ENCODE measurements around the gene HLA-B. TPM values are rescaled to one million over a fixed set of nuclear protein-coding genes. Genes with fewer than 3 reads are reported as not detected.

The HLA-B gene
- total and polyA plus RNA-seq, 4 experiments from 2014 or later = 5,565 to 9,105 (median 6,206) TPM

GRCh38 chr6:31317036-31317435, 39.9 kb downstream of the HLA-B start:
- POLR2A ChIA-PET (ENCODE audit: partially characterized antibody) = no interaction called here
- no peak overlapping the region for H3K4me3 ChIP-seq (ENCODE audit: low read length in 2 of 2)
- intact Hi-C loops (cut with micrococcal nuclease) = no loop called here
- no peak for DNase-seq
- no peaks in the 10 kb centered on the region for H3K36me3 ChIP-seq (ENCODE audit: insufficient read depth, low read length)
- H3K4me3 Mint-ChIP-seq = no peak overlapping the region
- H3K27me3 Mint-ChIP-seq = peaks cover 13 to 22% of the 10 kb centered on the region in 2 donors
- H3K4me1 Mint-ChIP-seq = no peaks in the 10 kb centered on the region
- H3K27me3 ChIP-seq (ENCODE audit: insufficient read depth, low read length) = no peaks in the 10 kb centered on the region
- no peaks in the 10 kb centered on the region for H3K9me3 Mint-ChIP-seq
- CTCF ChIA-PET (ENCODE audit: partially characterized antibody) = interaction anchor here (0.5 kb wide), 1 partner anchor 181 kb away, joined by 3 read pairs; no protein-coding TSS in a partner anchor
- no peaks in the 10 kb centered on the region for H3K36me3 Mint-ChIP-seq
- H3K27ac ChIP-seq (ENCODE audit: low read depth, low read length) = no peak overlapping the region
- H3K9me3 ChIP-seq (ENCODE audit: control insufficient read depth in 1 of 2, low read length in 2 of 2) = no peaks in the 10 kb centered on the region
- no peak overlapping the region for H3K27ac Mint-ChIP-seq
- no peaks in the 10 kb centered on the region for H3K4me1 ChIP-seq (ENCODE audit: insufficient read depth, low read length)

DNA sequence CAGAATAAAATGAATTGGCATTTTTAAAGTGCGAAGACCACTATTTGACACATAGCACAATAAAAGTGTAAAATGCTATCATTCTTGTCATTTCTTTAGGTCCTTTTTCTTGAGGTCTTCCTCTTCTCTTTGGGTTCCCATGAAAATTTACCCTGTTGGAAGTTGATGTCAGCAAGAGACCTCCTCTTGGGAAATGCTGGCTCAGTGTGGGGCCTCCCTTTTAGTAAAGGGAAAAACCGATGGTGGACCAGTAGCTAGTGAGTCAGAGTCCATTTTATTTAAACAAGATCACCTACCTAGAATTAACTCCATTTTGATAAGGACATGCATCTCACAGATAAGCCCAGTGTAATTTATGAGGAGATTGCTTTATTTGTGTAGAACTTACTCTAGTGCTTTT, 47.3 kb downstream of the HLA-B start:
- Histone ChIP-seq H3K27ac (ENCODE audit: low read depth, low read length) (no peak overlapping the region), H3K4me3 (ENCODE audit: low read length in 2 of 2) (no peak overlapping the region), H3K36me3 (ENCODE audit: insufficient read depth, low read length) (no peaks in the 10 kb centered on the region), H3K4me1 (ENCODE audit: insufficient read depth, low read length) (peaks cover 12% of the 10 kb centered on the region), H3K27me3 (ENCODE audit: insufficient read depth, low read length) (no peaks in the 10 kb centered on the region), H3K9me3 (ENCODE audit: control insufficient read depth in 1 of 2, low read length in 2 of 2) (no peaks in the 10 kb centered on the region)
- Mint-ChIP-seq H3K27ac (peak overlapping the region in 2 of 7 donors; percentile 5 to 75), H3K9me3 (no peaks in the 10 kb centered on the region), H3K4me3 (peak overlapping the region in 7 of 8 donors; percentile 6 to 75 (median 42)), H3K36me3 (no peaks in the 10 kb centered on the region), H3K27me3 (peaks cover 5% of the 10 kb centered on the region in 2 donors), H3K4me1 (peaks cover 1 to 14% (median 3%) of the 10 kb centered on the region in 4 donors)
- ChIA-PET CTCF (ENCODE audit: partially characterized antibody) (interaction anchor here (2.4 kb wide), 1 partner anchor 11 kb away, joined by 6 read pairs; no protein-coding TSS in a partner anchor), POLR2A (ENCODE audit: partially characterized antibody) (interaction anchor here (1.1 to 3.9 kb wide), 6 partner anchors 23 to 107 kb away, joined by 4 to 30 read pairs (median 8); partner anchors contain the start of gene HLA-B)
- no peak for DNase-seq
- intact Hi-C loops (cut with micrococcal nuclease) = loop anchor here (5.0 kb wide), 1 partner anchor 37 kb away; the partner anchor contains the start of gene HLA-C

DNA sequence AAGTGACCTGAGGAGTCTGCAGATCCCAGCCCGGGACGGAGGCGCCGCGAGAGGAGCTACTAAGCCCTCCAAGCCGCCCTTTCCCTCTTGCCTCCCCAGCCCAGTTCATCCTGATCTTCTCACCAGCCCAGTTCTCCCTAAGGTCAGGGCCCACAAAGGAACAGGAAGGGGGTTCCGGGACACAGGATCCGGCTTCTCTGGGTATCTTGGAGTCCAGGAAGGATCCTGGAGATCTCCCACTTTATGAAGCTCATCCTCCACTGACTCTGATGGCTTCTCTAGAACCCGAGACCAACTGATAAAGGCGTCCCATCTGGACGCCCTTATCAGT, 48.2 kb downstream of the HLA-B start:
- Histone ChIP-seq H3K27me3 (ENCODE audit: insufficient read depth, low read length) (no peaks in the 10 kb centered on the region), H3K4me3 (ENCODE audit: low read length in 2 of 2) (peak overlapping the region in 1 of 2 donors; percentile 55), H3K4me1 (ENCODE audit: insufficient read depth, low read length) (peaks cover 12% of the 10 kb centered on the region), H3K27ac (ENCODE audit: low read depth, low read length) (no peak overlapping the region), H3K9me3 (ENCODE audit: control insufficient read depth in 1 of 2, low read length in 2 of 2) (no peaks in the 10 kb centered on the region), H3K36me3 (ENCODE audit: insufficient read depth, low read length) (no peaks in the 10 kb centered on the region)
- ChIA-PET POLR2A (ENCODE audit: partially characterized antibody) (interaction anchor here (0.7 to 3.9 kb wide), 15 partner anchors 9 to 154 kb away, joined by 3 to 30 read pairs (median 6); partner anchors contain the start of gene HLA-B), CTCF (ENCODE audit: partially characterized antibody) (interaction anchor here (1.7 to 2.4 kb wide), 3 partner anchors 12 to 58 kb away, joined by 6 to 9 read pairs (median 6); no protein-coding TSS in a partner anchor)
- intact Hi-C loops (cut with micrococcal nuclease) = loop anchor here (1.0 to 5.0 kb wide), 2 partner anchors 37 to 112 kb away; partner anchors contain the start of gene HLA-C
- no peak for DNase-seq
- Mint-ChIP-seq H3K9me3 (no peaks in the 10 kb centered on the region), H3K36me3 (no peaks in the 10 kb centered on the region), H3K4me3 (peak overlapping the region in 7 of 8 donors; percentile 74 to 94 (median 89)), H3K4me1 (peaks cover 1 to 14% (median 3%) of the 10 kb centered on the region in 4 donors), H3K27me3 (peaks cover 5% of the 10 kb centered on the region in 2 donors), H3K27ac (peak overlapping the region in 1 of 7 donors; percentile 30)

GRCh38 chr6:31308050-31308844, 48.7 kb downstream of the HLA-B start:
- peak; percentile 69 to 83 (median 76) for DNase-seq
- intact Hi-C loops (cut with micrococcal nuclease) = loop anchor here (1.0 to 5.0 kb wide), 2 partner anchors 36 to 111 kb away; partner anchors contain the start of gene HLA-C

GRCh38 chr6:31307669-31308049, 49.3 kb downstream of the HLA-B start:
- H3K27ac Mint-ChIP-seq = no peak overlapping the region
- no peak overlapping the region for H3K27ac ChIP-seq (ENCODE audit: low read depth, low read length)
- H3K4me1 ChIP-seq (ENCODE audit: insufficient read depth, low read length) = peaks cover 12% of the 10 kb centered on the region
- POLR2A ChIA-PET (ENCODE audit: partially characterized antibody) = interaction anchor here (0.6 to 3.9 kb wide), 20 partner anchors 10 to 155 kb away, joined by 3 to 30 read pairs (median 4); partner anchors contain the start of gene HLA-B
- no peaks in the 10 kb centered on the region for H3K9me3 Mint-ChIP-seq
- intact Hi-C loops (cut with micrococcal nuclease) = loop anchor here (1.0 to 5.0 kb wide), 2 partner anchors 35 to 110 kb away; partner anchors contain the start of gene HLA-C
- peak overlapping the region in 1 of 2 donors; percentile 55 for H3K4me3 ChIP-seq (ENCODE audit: low read length in 2 of 2)
- peaks cover 1 to 14% (median 3%) of the 10 kb centered on the region in 4 donors for H3K4me1 Mint-ChIP-seq
- CTCF ChIA-PET (ENCODE audit: partially characterized antibody) = interaction anchor here (0.9 to 2.4 kb wide), 4 partner anchors 13 to 59 kb away, joined by 3 to 9 read pairs (median 6); no protein-coding TSS in a partner anchor
- H3K27me3 ChIP-seq (ENCODE audit: insufficient read depth, low read length) = no peaks in the 10 kb centered on the region
- peaks cover 5 to 8% of the 10 kb centered on the region in 2 donors for H3K27me3 Mint-ChIP-seq
- no peaks in the 10 kb centered on the region for H3K36me3 ChIP-seq (ENCODE audit: insufficient read depth, low read length)
- H3K36me3 Mint-ChIP-seq = no peaks in the 10 kb centered on the region
- peak overlapping the region in 4 of 8 donors; percentile 55 to 94 (median 86) for H3K4me3 Mint-ChIP-seq
- no peaks in the 10 kb centered on the region for H3K9me3 ChIP-seq (ENCODE audit: control insufficient read depth in 1 of 2, low read length in 2 of 2)
- no peak for DNase-seq

More at GRCh38 chr6:31308050-31308844, 48.7 kb downstream of the HLA-B start:
- H3K27me3 ChIP-seq (ENCODE audit: insufficient read depth, low read length) = no peaks in the 10 kb centered on the region
- peaks cover 8 to 9% of the 10 kb centered on the region in 2 donors for H3K27me3 Mint-ChIP-seq
- ChIA-PET POLR2A (ENCODE audit: partially characterized antibody) (interaction anchor here (0.6 to 3.9 kb wide), 23 partner anchors 8 to 154 kb away, joined by 3 to 30 read pairs (median 4); partner anchors contain the start of gene HLA-B), CTCF (ENCODE audit: partially characterized antibody) (interaction anchor here (0.9 to 2.4 kb wide), 4 partner anchors 13 to 58 kb away, joined by 3 to 9 read pairs (median 6); no protein-coding TSS in a partner anchor)
- peaks cover 1 to 14% (median 3%) of the 10 kb centered on the region in 4 donors for H3K4me1 Mint-ChIP-seq
- H3K9me3 ChIP-seq (ENCODE audit: control insufficient read depth in 1 of 2, low read length in 2 of 2) = no peaks in the 10 kb centered on the region
- no peaks in the 10 kb centered on the region for H3K9me3 Mint-ChIP-seq
- H3K27ac Mint-ChIP-seq = peak overlapping the region in 4 of 7 donors; percentile 87 to 96 (median 89)
- H3K36me3 Mint-ChIP-seq = no peaks in the 10 kb centered on the region
- peak overlapping the region; percentile 84 to 94 (median 88) for H3K4me3 Mint-ChIP-seq
- H3K36me3 ChIP-seq (ENCODE audit: insufficient read depth, low read length) = no peaks in the 10 kb centered on the region
- H3K4me3 ChIP-seq (ENCODE audit: low read length in 2 of 2) = peak overlapping the region; percentile 55 to 60
- H3K27ac ChIP-seq (ENCODE audit: low read depth, low read length) = no peak overlapping the region
- peaks cover 12% of the 10 kb centered on the region for H3K4me1 ChIP-seq (ENCODE audit: insufficient read depth, low read length)

- Histone ChIP-seq H3K4me3 (ENCODE audit: low read length in 2 of 2) (no peak overlapping the region), H3K36me3 (ENCODE audit: insufficient read depth, low read length) (no peaks in the 10 kb centered on the region), H3K27ac (ENCODE audit: low read depth, low read length) (no peak overlapping the region), H3K9me3 (ENCODE audit: control insufficient read depth in 1 of 2, low read length in 2 of 2) (no peaks in the 10 kb centered on the region), H3K4me1 (ENCODE audit: insufficient read depth, low read length) (peaks cover 12% of the 10 kb centered on the region), H3K27me3 (ENCODE audit: insufficient read depth, low read length) (no peaks in the 10 kb centered on the region)
- intact Hi-C loops (cut with micrococcal nuclease) = loop anchor here (5.0 kb wide), 1 partner anchor 33 kb away; the partner anchor contains the start of gene HLA-C
- CTCF ChIA-PET (ENCODE audit: partially characterized antibody) = interaction anchor here (1.0 kb wide), 1 partner anchor 75 kb away, joined by 3 read pairs; no protein-coding TSS in a partner anchor
- Mint-ChIP-seq H3K4me3 (no peak overlapping the region), H3K27me3 (peaks cover 3 to 6% of the 10 kb centered on the region in 2 donors), H3K4me1 (peaks cover 1 to 14% (median 3%) of the 10 kb centered on the region in 4 donors), H3K36me3 (no peaks in the 10 kb centered on the region), H3K9me3 (no peaks in the 10 kb centered on the region), H3K27ac (no peak overlapping the region)
- DNase-seq = no peak
- POLR2A ChIA-PET (ENCODE audit: partially characterized antibody) = interaction anchor here (0.5 to 0.8 kb wide), 2 partner anchors 19 to 33 kb away, joined by 3 to 5 read pairs; no protein-coding TSS in a partner anchor
Observed at GRCh38 chr6:31305703-31306219, 51.2 kb downstream of the HLA-B start.
